NCI-H1092 (cell line): Measurements from ENCODE around the gene MVD.
"Not testable (repeated sequence)": the region's sequence is repeated elsewhere in the genome, so short reads cannot be mapped to it uniquely, and the experiment has no call there.

Source experiments
- DNase-seq: peaks from one replicate; lab custom pipeline; 2025; lab: John Stamatoyannopoulos, UW

The MVD gene

GRCh38 chr16:88681709-88682451 lies 19.0 kb upstream of the MVD start:
- DNase-seq = no peak

- DNase-seq = no peak
Observed at GRCh38 chr16:88681084-88681680, 18.3 kb upstream of the MVD start.

- no peak for DNase-seq
Observed at GRCh38 chr16:88680554-88681083, 17.7 kb upstream of the MVD start.

GRCh38 chr16:88678224-88678979 lies 15.5 kb upstream of the MVD start:
- no peak for DNase-seq

- no peak for DNase-seq
Observed at GRCh38 chr16:88677721-88678120, 14.8 kb upstream of the MVD start.

- no peak for DNase-seq
Observed at GRCh38 chr16:88676502-88677242, 13.8 kb upstream of the MVD start.

- DNase-seq = no peak
Observed at GRCh38 chr16:88673716-88674379, 11.0 kb upstream of the MVD start.

- DNase-seq = no peak
Observed at GRCh38 chr16:88672776-88673175, 9.9 kb upstream of the MVD start.

GRCh38 chr16:88671806-88672205 lies 8.9 kb upstream of the MVD start:
- DNase-seq = no peak

- DNase-seq = no peak
Observed at GRCh38 chr16:88669980-88670379, 7.1 kb upstream of the MVD start.

GRCh38 chr16:88669493-88669892 lies 6.6 kb upstream of the MVD start:
- DNase-seq = not testable (repeated sequence)

GRCh38 chr16:88667461-88667860 lies 4.6 kb upstream of the MVD start:
- DNase-seq = no peak

- no peak for DNase-seq
Observed at GRCh38 chr16:88665570-88665969, 2.7 kb upstream of the MVD start.

- no peak for DNase-seq
Observed at GRCh38 chr16:88665148-88665547, 2.3 kb upstream of the MVD start.

GRCh38 chr16:88662222-88662842 lies 559 bp downstream of the MVD start:
- DNase-seq = no peak

- no peak for DNase-seq
Observed at GRCh38 chr16:88661468-88661867, 1.4 kb downstream of the MVD start.

GRCh38 chr16:88659160-88659559 lies 3.7 kb downstream of the MVD start:
- DNase-seq = no peak

- DNase-seq = no peak
Observed at GRCh38 chr16:88658714-88659113, 4.2 kb downstream of the MVD start.

- no peak for DNase-seq
Observed at GRCh38 chr16:88657371-88657770, 5.5 kb downstream of the MVD start.

- DNase-seq = no peak
Observed at GRCh38 chr16:88656291-88656980, 6.5 kb downstream of the MVD start.
